ENCODE measurements around the gene ANTKMT. TPM values are rescaled to one million over a fixed set of nuclear protein-coding genes. Genes with fewer than 3 reads are reported as not detected.
"Not testable (repeated sequence)": the region's sequence is repeated elsewhere in the genome, so short reads cannot be mapped to it uniquely, and the experiment has no call there.

Gene ANTKMT
- total RNA-seq, 2 experiments from 2014 or later, result 14.8 to 21.1 TPM

GRCh38 chr16:708959-709358, 12.0 kb upstream of the ANTKMT start:
- no peak for DNase-seq
- Mint-ChIP-seq H3K4me1 (peaks cover 3% of the 10 kb centered on the region), H3K36me3 (no peaks in the 10 kb centered on the region), H3K27ac (no peak overlapping the region), H3K9me3 (ENCODE audit: low read depth) (no peaks in the 10 kb centered on the region), H3K27me3 (peaks cover 45% of the 10 kb centered on the region), H3K4me3 (no peak overlapping the region)
- CTCF ChIA-PET, result interaction anchor here (1.8 to 2.6 kb wide), 4 partner anchors 11 to 79 kb away, joined by 4 to 12 read pairs (median 8); partner anchors contain the start of genes ANTKMT, CHTF18, CIAO3 and RPUSD1
- no peak for ATAC-seq

GRCh38 chr16:709566-710499, 11.1 kb upstream of the ANTKMT start:
- no peaks in the 10 kb centered on the region for H3K9me3 Mint-ChIP-seq (ENCODE audit: low read depth)
- no peak for DNase-seq
- ATAC-seq, result no peak

DNA sequence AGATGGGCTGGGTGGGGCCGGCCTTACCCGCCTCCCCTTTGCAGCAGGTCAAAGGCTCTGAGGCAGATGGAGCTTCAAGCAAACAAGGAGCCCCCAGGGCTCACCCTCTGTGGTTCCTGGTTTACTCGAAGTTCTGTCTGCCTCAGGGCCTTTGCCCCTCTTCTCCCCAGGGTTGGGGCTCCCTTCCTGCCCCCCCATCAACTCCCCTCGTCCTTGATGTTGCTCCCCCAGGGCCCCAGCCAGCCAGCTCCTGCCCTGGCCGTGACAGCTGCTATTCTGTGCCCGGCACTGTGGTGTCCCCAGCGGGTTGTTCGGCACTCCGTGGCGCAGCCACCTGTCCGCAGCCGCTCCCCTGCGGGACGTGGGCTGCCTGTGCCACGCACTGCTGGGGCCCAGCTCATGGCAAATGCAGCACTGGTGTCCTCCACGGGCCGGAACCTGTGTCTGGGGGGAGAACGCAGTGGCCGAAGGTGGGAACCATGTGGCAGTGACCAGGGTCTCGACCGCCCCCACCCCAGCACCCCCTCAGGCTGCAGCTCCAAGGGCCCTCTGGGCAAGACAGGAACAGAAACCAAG, 10.4 kb upstream of the ANTKMT start:
- Mint-ChIP-seq H3K27ac (no peak overlapping the region), H3K36me3 (no peaks in the 10 kb centered on the region), H3K9me3 (ENCODE audit: low read depth) (no peaks in the 10 kb centered on the region), H3K4me3 (no peak overlapping the region), H3K27me3 (peaks cover 39% of the 10 kb centered on the region), H3K4me1 (peaks cover 3% of the 10 kb centered on the region)
- CTCF ChIA-PET, result interaction anchor here (1.2 to 2.6 kb wide), 6 partner anchors 9 to 78 kb away, joined by 3 to 12 read pairs (median 7); partner anchors contain the start of genes ANTKMT, CHTF18, CIAO3 and RPUSD1
- ATAC-seq (no peak), DNase-seq (no peak)

More at GRCh38 chr16:709566-710499, 11.1 kb upstream of the ANTKMT start:
- H3K27ac Mint-ChIP-seq, result no peak overlapping the region
- H3K4me1 Mint-ChIP-seq, result peaks cover 3% of the 10 kb centered on the region
- CTCF ChIA-PET, result interaction anchor here (1.2 to 2.6 kb wide), 6 partner anchors 10 to 79 kb away, joined by 3 to 12 read pairs (median 7); partner anchors contain the start of genes ANTKMT, CHTF18, CIAO3 and RPUSD1
- no peaks in the 10 kb centered on the region for H3K36me3 Mint-ChIP-seq
- peaks cover 40% of the 10 kb centered on the region for H3K27me3 Mint-ChIP-seq
- no peak overlapping the region for H3K4me3 Mint-ChIP-seq

GRCh38 chr16:711084-711483, 9.9 kb upstream of the ANTKMT start:
- Mint-ChIP-seq H3K9me3 (ENCODE audit: low read depth) (no peaks in the 10 kb centered on the region), H3K27ac (no peak overlapping the region), H3K4me1 (peaks cover 4% of the 10 kb centered on the region), H3K4me3 (no peak overlapping the region), H3K27me3 (peaks cover 43% of the 10 kb centered on the region), H3K36me3 (no peaks in the 10 kb centered on the region)
- ATAC-seq (no peak), DNase-seq (no peak)
- CTCF ChIA-PET, result interaction anchor here (1.8 to 2.6 kb wide), 3 partner anchors 9 to 74 kb away, joined by 7 to 12 read pairs (median 7); partner anchors contain the start of gene ANTKMT

DNA sequence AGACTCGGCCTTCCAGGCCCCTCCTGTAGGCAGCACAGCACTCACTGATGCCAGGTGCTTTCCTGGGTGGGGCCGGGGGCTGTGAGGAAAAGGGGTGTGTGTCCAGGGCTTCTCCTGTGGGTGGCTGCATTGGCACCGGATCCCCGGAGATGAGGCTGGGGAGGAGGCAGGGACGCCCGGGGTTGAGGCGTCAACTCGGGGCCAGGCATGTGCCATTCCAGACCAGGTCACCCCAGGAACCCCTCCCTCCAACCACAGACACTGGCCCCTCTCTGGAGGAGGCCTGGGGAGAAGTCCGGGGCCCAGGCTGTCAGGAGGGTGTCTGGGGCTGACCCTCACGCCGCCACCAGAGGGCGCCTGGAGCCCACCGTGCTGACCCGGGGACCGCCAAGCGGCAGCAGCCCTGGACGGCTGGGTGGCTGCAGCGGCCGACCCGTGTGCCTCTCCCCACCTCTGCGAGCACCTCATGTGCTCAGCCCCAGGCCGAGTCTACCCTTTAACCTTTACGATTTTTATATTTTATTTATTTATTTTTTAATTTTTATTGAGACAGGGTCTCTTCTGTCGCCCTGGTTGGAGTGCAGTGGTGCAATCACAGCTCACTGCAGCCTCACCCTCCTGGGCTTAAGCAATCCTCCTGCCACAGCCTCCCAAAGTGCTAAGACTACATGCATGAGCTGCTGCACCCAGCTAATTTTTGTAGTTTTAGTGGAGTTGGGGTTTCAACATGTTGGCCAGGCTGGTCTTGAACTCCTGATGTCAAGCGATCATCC, 9.2 kb upstream of the ANTKMT start:
- H3K9me3 Mint-ChIP-seq (ENCODE audit: low read depth), result no peaks in the 10 kb centered on the region
- H3K4me3 Mint-ChIP-seq, result no peak overlapping the region
- H3K4me1 Mint-ChIP-seq, result peaks cover 8% of the 10 kb centered on the region

DNA sequence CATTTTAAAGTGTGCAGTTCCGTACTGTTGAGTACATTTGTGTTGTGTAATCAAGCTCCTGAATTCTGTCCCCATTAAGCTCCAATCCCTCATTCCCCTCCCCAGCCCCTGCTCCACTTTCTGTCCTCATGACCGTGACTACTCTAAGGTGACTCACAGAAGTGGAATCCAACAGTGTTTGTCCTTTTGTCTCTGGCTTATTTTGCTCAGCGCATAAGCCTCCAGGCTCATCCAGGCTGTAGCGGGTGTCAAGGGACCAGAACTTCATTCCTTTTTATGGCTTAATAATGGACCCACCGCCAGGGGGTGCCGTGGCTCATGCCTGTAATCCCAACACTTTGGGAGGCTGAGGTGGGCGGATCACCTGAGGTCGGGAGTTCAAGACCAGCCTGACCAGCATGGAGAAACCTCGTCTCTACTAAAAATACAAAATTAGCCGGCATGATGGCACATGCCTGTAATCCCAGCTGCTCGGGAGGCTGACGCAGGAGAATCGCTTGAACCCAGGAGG, 8.2 kb upstream of the ANTKMT start:
- not testable (repeated sequence) for ATAC-seq; H3K4me3 Mint-ChIP-seq; H3K9me3 Mint-ChIP-seq (ENCODE audit: low read depth); H3K27ac Mint-ChIP-seq; H3K4me1 Mint-ChIP-seq; H3K36me3 Mint-ChIP-seq
- peaks cover 34% of the 10 kb centered on the region for H3K27me3 Mint-ChIP-seq
- CTCF ChIA-PET, result interaction anchor here (0.6 to 6.4 kb wide), 21 partner anchors 8 to 342 kb away, joined by 3 to 116 read pairs (median 6); partner anchors contain the start of genes ANTKMT, CCDC78, CHTF18 and CIAO3
- DNase-seq, result peak; percentile 68

More for the DNA sequence above, 9.2 kb upstream of the ANTKMT start:
- CTCF ChIA-PET, result interaction anchor here (0.6 to 6.4 kb wide), 20 partner anchors 9 to 343 kb away, joined by 3 to 116 read pairs (median 6); partner anchors contain the start of genes ANTKMT, CCDC78, CHTF18 and CIAO3
- no peak overlapping the region for H3K27ac Mint-ChIP-seq
- ATAC-seq (peak; percentile 62), DNase-seq (peak; percentile 84)
- peaks cover 42% of the 10 kb centered on the region for H3K27me3 Mint-ChIP-seq
- no peaks in the 10 kb centered on the region for H3K36me3 Mint-ChIP-seq

GRCh38 chr16:714079-714478, 6.9 kb upstream of the ANTKMT start:
- no peaks in the 10 kb centered on the region for H3K36me3 Mint-ChIP-seq

DNA sequence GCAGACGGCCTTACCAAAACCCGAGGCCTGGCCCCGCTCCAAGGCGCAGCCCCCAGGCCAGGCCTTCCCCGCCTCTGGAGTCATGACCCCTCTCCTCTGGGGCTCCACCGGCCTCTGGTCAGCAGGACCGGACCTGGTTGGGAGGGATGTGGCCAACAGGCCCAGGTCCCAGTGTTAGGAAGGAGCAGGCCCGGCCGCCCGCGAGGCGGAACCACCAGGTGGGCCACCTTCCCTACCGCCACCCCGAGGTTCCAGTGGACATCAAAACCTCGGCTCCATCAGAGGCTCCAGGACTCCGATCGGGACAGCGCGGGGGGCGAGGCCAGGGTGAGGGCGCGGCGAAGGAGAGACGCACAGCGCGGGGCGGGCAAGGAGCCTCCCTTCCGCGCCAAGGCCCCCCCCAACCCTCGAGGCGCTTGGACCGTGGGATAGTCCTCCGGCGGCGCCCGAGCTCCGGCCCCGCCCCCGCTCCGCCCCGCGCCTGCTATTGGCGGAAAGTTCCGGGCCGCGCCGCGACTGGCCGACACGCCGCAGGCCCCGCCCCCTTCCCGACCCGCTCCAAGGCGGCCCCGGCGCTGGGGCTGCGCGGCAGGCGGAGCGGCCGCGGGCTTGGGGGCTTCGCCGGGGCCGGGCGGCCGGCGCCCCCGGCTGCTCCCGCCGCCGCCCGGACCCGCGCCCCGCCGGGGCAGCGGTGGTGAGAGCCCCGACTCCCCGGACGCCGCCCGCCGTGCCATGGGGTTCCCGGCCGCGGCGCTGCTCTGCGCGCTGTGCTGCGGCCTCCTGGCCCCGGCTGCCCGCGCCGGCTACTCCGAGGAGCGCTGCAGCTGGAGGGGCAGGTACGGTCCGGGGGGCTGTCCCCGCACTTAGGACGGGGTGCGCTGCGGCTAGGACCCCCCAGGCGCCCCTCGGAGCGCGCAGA, 6.1 kb upstream of the ANTKMT start, which contains the start of gene METRN:
TSS of gene METRN (plus strand) at position 561 of the 919 bp plus-strand sequence. CDS start at position 733, 172 bp downstream.
- ATAC-seq (peak; percentile 92), DNase-seq (peak; percentile 91)
- Mint-ChIP-seq H3K4me1 (peaks cover 17% of the 10 kb centered on the region), H3K27me3 (peaks cover 16% of the 10 kb centered on the region), H3K4me3 (peak within 1 kb of the TSS; percentile 60), H3K9me3 (ENCODE audit: low read depth) (no peaks in the 10 kb centered on the region), H3K36me3 (no peaks in the 10 kb centered on the region), H3K27ac (no peak within 1 kb of the TSS)
- CTCF ChIA-PET, result interaction anchor here (0.9 to 6.4 kb wide), 9 partner anchors 11 to 71 kb away, joined by 3 to 116 read pairs (median 3); partner anchors contain the start of genes CCDC78, CHTF18, CIAO3 and HAGHL

More at GRCh38 chr16:714079-714478, 6.9 kb upstream of the ANTKMT start:
- no peaks in the 10 kb centered on the region for H3K9me3 Mint-ChIP-seq (ENCODE audit: low read depth)
- DNase-seq, result no peak
- ATAC-seq, result no peak
- H3K4me1 Mint-ChIP-seq, result peaks cover 11% of the 10 kb centered on the region
- CTCF ChIA-PET, result interaction anchor here (0.9 to 6.4 kb wide), 9 partner anchors 11 to 343 kb away, joined by 3 to 116 read pairs (median 5); partner anchors contain the start of genes CCDC78, CHTF18, CIAO3 and HAGHL
- H3K4me3 Mint-ChIP-seq, result no peak overlapping the region
- peaks cover 22% of the 10 kb centered on the region for H3K27me3 Mint-ChIP-seq
- H3K27ac Mint-ChIP-seq, result no peak overlapping the region

- no peaks in the 10 kb centered on the region for H3K9me3 Mint-ChIP-seq (ENCODE audit: low read depth)
- DNase-seq (no peak), ATAC-seq (peak; percentile 17)
- no peaks in the 10 kb centered on the region for H3K36me3 Mint-ChIP-seq
- peak overlapping the region; percentile 60 for H3K4me3 Mint-ChIP-seq
- H3K27me3 Mint-ChIP-seq, result peaks cover 14% of the 10 kb centered on the region
- H3K27ac Mint-ChIP-seq, result no peak overlapping the region
- CTCF ChIA-PET, result interaction anchor here (1.0 to 6.4 kb wide), 8 partner anchors 10 to 70 kb away, joined by 3 to 116 read pairs (median 9); partner anchors contain the start of genes CCDC78, CHTF18, CIAO3 and HAGHL
- peaks cover 25% of the 10 kb centered on the region for H3K4me1 Mint-ChIP-seq
Measured at GRCh38 chr16:715477-716199, 5.3 kb upstream of the ANTKMT start.

GRCh38 chr16:716200-716568, 4.8 kb upstream of the ANTKMT start:
- no peaks in the 10 kb centered on the region for H3K36me3 Mint-ChIP-seq
- no peak for ATAC-seq
- H3K27ac Mint-ChIP-seq, result no peak overlapping the region
- no peaks in the 10 kb centered on the region for H3K9me3 Mint-ChIP-seq (ENCODE audit: low read depth)
- H3K4me3 Mint-ChIP-seq, result peak overlapping the region; percentile 60
- no peak for DNase-seq
- CTCF ChIA-PET, result interaction anchor here (1.0 to 6.4 kb wide), 6 partner anchors 10 to 70 kb away, joined by 3 to 116 read pairs (median 18); partner anchors contain the start of genes CCDC78, CHTF18, CIAO3 and HAGHL
- H3K27me3 Mint-ChIP-seq, result peaks cover 14% of the 10 kb centered on the region
- H3K4me1 Mint-ChIP-seq, result peaks cover 25% of the 10 kb centered on the region
